IMR-90 (cell line): ENCODE results near the gene CST3. TPM values are rescaled to one million over a fixed set of nuclear protein-coding genes. Genes with fewer than 3 reads are reported as not detected.

ENCODE experiments used
- ATAC-seq: fragments of 200-7000 bp; cut with Tn5 transposase; 2 replicates; pipeline ENCODE4 v1.9.1; 2020; ENCODE audit warnings: low read depth, mild to moderate bottlenecking, moderate library complexity
- BruUV-seq: library from RNA; stranded (reverse); fragments of 400-500 nt; replicated peaks from 2 replicates; lab custom pipeline; 2021; lab: Mats Ljungman, UMichigan
- CTCF ChIA-PET: fragments of 300-600 bp; formaldehyde crosslinking; extraction: SDS; loops from one replicate; lab custom pipeline; 2021; ENCODE audit warnings: antibody characterized with exemption; lab: Yijun Ruan, JAX
- POLR2A ChIA-PET: fragments of 300-600 bp; sonication (Branson Sonifier 250); formaldehyde crosslinking; loops from one replicate; lab custom pipeline; 2022; ENCODE audit warnings: antibody characterized with exemption; ENCODE audit not compliant: unreplicated experiment; lab: Charles Lee
- DNase-seq: peaks from one replicate; pipeline ENCODE4 v3.0.0; 2013
- H2AFZ ChIP-seq: replicated peaks from 2 replicates; pipeline ENCODE3; 2013; ENCODE audit warnings: low read length, mild to moderate bottlenecking; ENCODE audit not compliant: poor library complexity
- H2AK5ac ChIP-seq: 2 replicates; pipeline ENCODE4 v1.6.1; 2013; ENCODE audit warnings: low read depth, low read length, inconsistent platforms
- H2AK9ac ChIP-seq: replicated peaks from 2 replicates; pipeline ENCODE3; 2013; ENCODE audit warnings: mild to moderate bottlenecking, low read depth, low read length, moderate library complexity; ENCODE audit not compliant: poor library complexity
- H2BK120ac ChIP-seq: 2 replicates; pipeline ENCODE4 v1.6.1; 2013; ENCODE audit warnings: low read depth, low read length, inconsistent platforms
- H2BK15ac ChIP-seq: 3 replicates; pipeline ENCODE4 v1.6.1; 2013; ENCODE audit warnings: low read depth, low read length, inconsistent platforms
- H2BK20ac ChIP-seq: 2 replicates; pipeline ENCODE4 v1.6.1; 2013; ENCODE audit warnings: low read depth, mild to moderate bottlenecking, inconsistent platforms, low read length, moderate library complexity
- H2BK5ac ChIP-seq: 2 replicates; pipeline ENCODE4 v1.6.1; 2013; ENCODE audit warnings: mild to moderate bottlenecking, low read depth, low read length, inconsistent platforms; ENCODE audit not compliant: poor library complexity, severe bottlenecking
- H3K14ac ChIP-seq: replicated peaks from 2 replicates; pipeline ENCODE4 v1.6.1; 2013; ENCODE audit warnings: low read depth, low read length, inconsistent platforms
- H3K18ac ChIP-seq: 2 replicates; pipeline ENCODE4 v1.6.1; 2013; ENCODE audit warnings: low read depth, low read length, control low read depth
- H3K23ac ChIP-seq: 2 replicates; pipeline ENCODE4 v1.6.1; 2013; ENCODE audit warnings: low read depth, low read length, inconsistent platforms
- H3K27ac ChIP-seq: 2 replicates; pipeline ENCODE4 v1.5.1; 2013; ENCODE audit warnings: mild to moderate bottlenecking, control low read depth, low read length; ENCODE audit not compliant: insufficient read depth
- H3K27me3 ChIP-seq: 2 replicates; pipeline ENCODE4 v1.6.1; 2013; ENCODE audit warnings: low read length; ENCODE audit not compliant: control insufficient read depth, insufficient read depth
- H3K36me3 ChIP-seq: 2 replicates; pipeline ENCODE4 v1.6.1; 2013; ENCODE audit warnings: low read length, mixed read lengths; ENCODE audit not compliant: control insufficient read depth, insufficient read depth
- H3K4ac ChIP-seq: 2 replicates; pipeline ENCODE4 v1.6.1; 2013; ENCODE audit warnings: low read depth, low read length, inconsistent platforms
- H3K4me1 ChIP-seq: 2 replicates; pipeline ENCODE4 v1.6.1; 2013; ENCODE audit warnings: low read length, mixed read lengths; ENCODE audit not compliant: control insufficient read depth, insufficient read depth
- H3K4me2 ChIP-seq: 2 replicates; pipeline ENCODE4 v1.6.1; 2013; ENCODE audit warnings: low read depth, mild to moderate bottlenecking, control low read depth, low read length, moderate library complexity
- H3K4me3 ChIP-seq: 2 replicates; pipeline ENCODE4 v1.5.1; 2013; ENCODE audit warnings: low read depth, mild to moderate bottlenecking, control low read depth, low read length, moderate library complexity; ENCODE audit not compliant: insufficient read depth
- H3K56ac ChIP-seq: 2 replicates; pipeline ENCODE4 v1.6.1; 2013; ENCODE audit warnings: low read length, inconsistent platforms; ENCODE audit not compliant: insufficient read depth; ENCODE audit errors: extremely low read depth
- H3K79me1 ChIP-seq, 2 experiments: 2 replicates each; pipeline ENCODE4 v1.6.1; 2013; ENCODE audit warnings: low read length in 2 of 2, inconsistent platforms in 1 of 2, low read depth in 1 of 2
- H3K9ac ChIP-seq: 2 replicates; pipeline ENCODE4 v1.6.1; 2013; ENCODE audit warnings: low read depth, low read length, control low read depth
- H3K9me1 ChIP-seq: 2 replicates; pipeline ENCODE4 v1.6.1; 2013; ENCODE audit warnings: low read length, inconsistent platforms; ENCODE audit not compliant: insufficient read depth
- H3K9me3 ChIP-seq: 2 replicates; pipeline ENCODE4 v1.6.1; 2013; ENCODE audit warnings: low read length; ENCODE audit not compliant: control insufficient read depth, insufficient read depth
- H4K20me1 ChIP-seq: 2 replicates; pipeline ENCODE4 v1.6.1; 2013; ENCODE audit warnings: low read length, inconsistent platforms; ENCODE audit not compliant: insufficient read depth
- H4K5ac ChIP-seq: 2 replicates; pipeline ENCODE4 v1.6.1; 2013; ENCODE audit warnings: mild to moderate bottlenecking, low read depth, low read length, control low read depth
- H4K8ac ChIP-seq, 2 experiments: 2 replicates each; pipeline ENCODE4 v1.6.1; 2013; ENCODE audit warnings: low read depth in 2 of 2, low read length in 2 of 2, control low read depth in 1 of 2, inconsistent platforms in 1 of 2
- H4K91ac ChIP-seq: 2 replicates; pipeline ENCODE4 v1.6.1; 2013; ENCODE audit warnings: low read depth, low read length, inconsistent platforms; ENCODE audit not compliant: insufficient read depth
- FOS ChIP-seq: fragments of 150-350 bp; IDR thresholded peaks from 2 replicates; pipeline ENCODE4 v1.6.1; 2016; ENCODE audit warnings: low read depth, low read length
- MAZ ChIP-seq: IDR thresholded peaks from 2 replicates; pipeline ENCODE4 v1.6.1; 2012; ENCODE audit warnings: low read depth, mild to moderate bottlenecking, low read length, improper control_type of control experiment, moderate library complexity, borderline replicate concordance
- NFE2L2 ChIP-seq: fragments of 150-350 bp; IDR thresholded peaks from 2 replicates; pipeline ENCODE4 v1.6.1; 2016; ENCODE audit warnings: low read depth, mild to moderate bottlenecking, low read length
- RAD21 ChIP-seq: IDR thresholded peaks from 2 replicates; pipeline ENCODE4 v1.6.1; 2012; ENCODE audit warnings: low read length, improper control_type of control experiment
- WGBS, 2 experiments: methylation state at CpG; one replicate each; pipeline versions ENCODE4 v1.1.5 to v1.1.7; 2013; ENCODE audit warnings: missing lambda C conversion rate in 2 of 2; ENCODE audit not compliant: insufficient read length in 1 of 2; ENCODE audit errors: extremely low coverage in 2 of 2; 5-methylcytosine and 5-hydroxymethylcytosine counted together
- dilution Hi-C: fragments of 300-500 bp; cut with HindIII; formaldehyde crosslinking; loops from one replicate; pipeline ENCODE4 v1.14.3; 2018; ENCODE audit warnings: low sequenced_read_pairs; ENCODE audit not compliant: unreplicated experiment
- in situ Hi-C: fragments of 300-500 bp; cut with MboI; formaldehyde crosslinking; loops from 3 replicates; pipeline ENCODE4 v1.14.3; 2019; ENCODE audit warnings: low sequenced_read_pairs, inconsistent platforms, mixed read lengths
- intact Hi-C: fragments of 100-400 bp; cut with micrococcal nuclease; formaldehyde crosslinking; loops from 2 replicates; pipeline ENCODE4 v1.10.0; 2022
- polyA plus RNA-seq, 3 experiments: library from polyadenylated mRNA; depleted of rRNA; stranded (reverse); fragments of >200 nt; gene quantifications; 2 replicates each; pipeline ENCODE4 v1.2.3, GENCODE V29; 2012; ENCODE audit warnings: low replicate concordance in 1 of 3
- total RNA-seq: library from RNA; depleted of rRNA; stranded (reverse); fragments of >200 nt; gene quantifications from 2 replicates; pipeline ENCODE4 v1.2.3, GENCODE V29; 2012

The CST3 gene
- total and polyA plus RNA-seq, 2 of the 4 experiments (the other 2 are of a cell fraction), result 26.0 to 471 TPM

DNA sequence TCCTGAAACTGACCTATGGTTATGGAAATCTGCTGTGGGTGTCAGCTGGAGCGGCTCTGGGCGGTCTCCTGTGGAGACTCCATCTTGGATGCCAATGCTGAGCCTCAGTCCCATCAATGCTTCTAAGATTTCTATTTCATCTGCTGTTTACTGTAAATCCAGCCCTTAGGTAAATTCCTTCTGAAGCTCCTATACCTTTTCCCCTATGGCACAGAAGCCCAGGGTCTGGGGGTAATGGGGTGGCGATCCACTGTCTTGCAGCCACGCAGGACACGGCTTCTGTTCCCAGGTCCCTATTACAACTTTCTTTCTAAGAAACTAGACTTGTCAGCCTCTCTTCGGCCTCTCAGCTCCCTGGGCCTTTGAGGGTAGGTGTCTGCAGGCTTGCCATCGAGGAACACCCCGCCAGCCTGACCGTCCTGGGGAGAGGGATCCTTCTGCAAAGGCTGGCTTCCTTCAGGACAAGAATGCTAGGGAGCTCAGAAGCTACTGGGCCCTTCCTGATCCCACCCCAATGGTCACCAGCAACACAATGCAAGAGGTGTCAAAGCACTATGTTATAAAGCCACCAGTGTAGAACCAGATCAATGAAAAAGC lies 6.4 kb downstream of the CST3 start:
- no CpG with 5 or more reads among the region's 9 CpGs for WGBS, 2 experiments
- H3K9me1 ChIP-seq, result peaks cover 6% of the 10 kb centered on the region; the same call in 1 of the 2 replicates
- TF ChIP-seq MAZ (no peak), FOS (no peak), NFE2L2 (no peak), RAD21 (no peak)
- in situ Hi-C loops, result loop anchor here (25.0 kb wide), 2 partner anchors 1631 to 1781 kb away; partner anchors contain the start of gene GINS1
- no peak overlapping the region for H2BK120ac ChIP-seq
- no peak overlapping the region for H2BK15ac ChIP-seq
- no peak overlapping the region for H3K14ac ChIP-seq
- H4K20me1 ChIP-seq, result peaks cover 6% of the 10 kb centered on the region; the same call in 1 of the 2 replicates
- POLR2A ChIA-PET, result no interaction called here
- dilution Hi-C loops, result no loop called here
- no peak overlapping the region for H4K91ac ChIP-seq
- no peak overlapping the region for H2AK9ac ChIP-seq
- H3K27ac ChIP-seq, result no peak overlapping the region
- no peak overlapping the region for H4K8ac ChIP-seq
- CTCF ChIA-PET, result no interaction called here
- no peak overlapping the region for H2BK20ac ChIP-seq
- H3K9ac ChIP-seq, result no peak overlapping the region
- H3K56ac ChIP-seq, result no peak overlapping the region
- H2AK5ac ChIP-seq, result no peak overlapping the region
- H3K18ac ChIP-seq, result no peak overlapping the region
- peaks cover 4% of the 10 kb centered on the region for H3K4me1 ChIP-seq
- intact Hi-C loops, result no loop called here
- H3K79me1 ChIP-seq, result peaks cover 12 to 22% of the 10 kb centered on the region in 2 experiments
- no peak overlapping the region for H3K23ac ChIP-seq
- no peaks in the 10 kb centered on the region for H3K9me3 ChIP-seq
- H2AFZ ChIP-seq, result no peak overlapping the region
- H3K4me2 ChIP-seq, result no peak overlapping the region
- H3K27me3 ChIP-seq, result no peaks in the 10 kb centered on the region
- no TSS peak for BruUV-seq
- no peak overlapping the region for H2BK5ac ChIP-seq
- DNase-seq, result no peak
- peaks cover 16% of the 10 kb centered on the region for H3K36me3 ChIP-seq
- no peak for ATAC-seq
- H3K4me3 ChIP-seq, result no peak overlapping the region
- no peak overlapping the region for H4K5ac ChIP-seq
- H3K4ac ChIP-seq, result no peak overlapping the region
